GM21447 (cell line): ENCODE data around the gene EGLN2.
"Not testable (repeated sequence)": the region's sequence is repeated elsewhere in the genome, so short reads cannot be mapped to it uniquely, and the experiment has no call there.

Experiments used
- ATAC-seq: cut with Tn5 transposase; IDR thresholded peaks from one replicate; pipeline ENCODE4 v1.9.1; 2021; ENCODE audit not compliant: unreplicated experiment

The EGLN2 gene

GRCh38 chr19:40815223-40815622, 16.2 kb downstream of the EGLN2 start:
- no peak for ATAC-seq

- ATAC-seq: peak; percentile 80
These were observed 19.7 kb downstream of the EGLN2 start for GRCh38 chr19:40818480-40819399.

- not testable (repeated sequence) for ATAC-seq
These were observed 20.7 kb downstream of the EGLN2 start for GRCh38 chr19:40819479-40820234.

GRCh38 chr19:40822161-40822560, 23.2 kb downstream of the EGLN2 start:
- ATAC-seq: no peak

GRCh38 chr19:40822704-40823553, 23.9 kb downstream of the EGLN2 start:
- ATAC-seq: not testable (repeated sequence)

DNA sequence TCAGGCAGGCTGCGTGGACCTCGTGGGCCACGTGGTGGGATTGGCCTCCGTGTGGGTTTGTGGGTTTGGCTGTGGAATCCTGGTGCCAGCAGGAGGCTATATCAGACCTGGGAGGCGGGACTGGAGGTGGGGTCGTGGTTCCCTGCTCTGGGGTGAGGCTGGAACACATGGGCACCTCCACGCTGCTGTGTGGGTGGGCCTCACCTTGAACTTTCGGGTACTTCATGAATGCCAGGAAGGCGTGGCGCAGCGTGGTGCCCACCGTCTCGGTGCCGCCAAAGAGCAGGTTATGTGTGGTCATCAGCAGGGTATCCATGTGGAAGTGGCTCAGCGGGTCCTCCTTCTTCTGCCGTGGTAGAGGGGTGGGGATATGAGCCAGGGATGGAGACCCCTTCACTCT, 25.9 kb downstream of the EGLN2 start:
- ATAC-seq: not testable (repeated sequence)

DNA sequence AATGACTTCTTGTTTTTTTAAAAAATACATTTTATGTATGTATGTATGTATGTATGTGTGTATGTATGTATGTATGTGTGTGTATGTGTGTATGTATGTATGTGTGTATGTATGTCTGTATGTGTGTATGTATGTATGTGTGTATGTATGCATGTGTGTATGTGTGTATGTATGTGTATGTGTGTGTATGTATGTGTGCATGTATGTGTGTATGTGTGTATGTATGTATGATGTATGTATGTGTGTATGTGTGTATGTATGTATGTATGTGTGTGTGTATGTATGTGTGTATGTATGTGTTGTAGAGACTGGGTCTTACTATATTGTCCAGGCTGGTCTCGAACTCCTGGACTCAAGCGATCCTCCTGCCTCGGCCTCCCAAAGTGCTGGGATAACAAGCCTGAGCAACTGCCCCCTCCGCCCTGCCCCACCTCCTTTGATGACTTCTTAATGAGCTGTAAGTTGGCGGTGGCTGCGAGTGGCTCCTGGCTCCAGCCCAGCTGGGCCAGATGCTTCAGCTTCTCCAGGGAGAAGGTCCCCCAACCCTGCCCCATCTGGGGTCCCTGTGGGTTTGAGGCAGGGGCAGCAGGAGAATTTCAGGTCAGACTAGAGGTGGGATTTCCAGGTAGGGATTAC, 26.6 kb downstream of the EGLN2 start:
- not testable (repeated sequence) for ATAC-seq

DNA sequence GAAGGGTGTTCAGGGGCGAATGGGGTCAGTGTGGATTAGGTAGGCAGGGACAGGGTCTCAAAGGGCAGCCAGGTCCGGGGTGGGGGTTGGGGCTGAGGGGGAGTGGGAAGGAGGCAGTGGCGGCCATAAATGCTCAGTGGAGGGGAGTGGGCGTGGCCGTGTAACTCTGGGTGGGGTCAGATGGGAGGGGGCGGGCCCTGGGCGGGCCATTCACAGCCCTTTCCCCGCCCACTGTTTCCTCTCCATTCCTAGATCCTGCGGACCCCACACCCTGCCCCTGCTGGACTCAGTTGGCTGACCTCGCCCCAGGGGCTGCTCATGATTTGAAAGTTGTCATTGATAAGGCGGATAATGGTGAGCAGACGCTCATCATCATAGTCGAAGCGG, 27.3 kb downstream of the EGLN2 start:
- not testable (repeated sequence) for ATAC-seq

DNA sequence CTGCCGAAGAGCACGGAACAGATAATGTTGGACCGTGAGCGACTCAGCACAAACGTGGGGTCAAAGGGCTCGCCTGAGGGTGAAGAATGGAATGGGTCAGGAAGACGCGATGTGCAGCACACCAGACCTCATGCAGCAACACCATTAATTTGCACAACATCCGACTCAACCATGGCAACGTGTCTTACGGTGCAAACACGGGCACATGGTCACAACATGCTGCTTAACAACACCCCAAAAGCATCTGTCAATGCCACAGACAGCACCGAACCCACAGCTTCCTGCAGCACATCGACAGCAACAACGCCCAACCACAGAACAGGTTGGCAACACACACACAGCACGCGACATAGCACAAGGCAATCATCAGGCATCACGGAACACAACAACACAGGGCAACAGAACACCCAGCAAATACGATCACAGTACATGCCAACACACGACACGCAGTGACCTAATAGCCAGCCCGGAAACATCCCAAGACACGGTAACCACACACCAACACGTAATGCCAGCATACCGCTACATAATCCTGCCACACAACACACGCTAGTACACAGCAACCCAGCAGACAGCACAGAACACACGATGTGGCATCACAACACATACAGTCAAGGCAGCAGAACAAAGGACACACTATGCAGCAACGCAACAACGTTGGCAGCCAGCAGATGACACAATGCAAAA, 27.9 kb downstream of the EGLN2 start:
- ATAC-seq: not testable (repeated sequence)

DNA sequence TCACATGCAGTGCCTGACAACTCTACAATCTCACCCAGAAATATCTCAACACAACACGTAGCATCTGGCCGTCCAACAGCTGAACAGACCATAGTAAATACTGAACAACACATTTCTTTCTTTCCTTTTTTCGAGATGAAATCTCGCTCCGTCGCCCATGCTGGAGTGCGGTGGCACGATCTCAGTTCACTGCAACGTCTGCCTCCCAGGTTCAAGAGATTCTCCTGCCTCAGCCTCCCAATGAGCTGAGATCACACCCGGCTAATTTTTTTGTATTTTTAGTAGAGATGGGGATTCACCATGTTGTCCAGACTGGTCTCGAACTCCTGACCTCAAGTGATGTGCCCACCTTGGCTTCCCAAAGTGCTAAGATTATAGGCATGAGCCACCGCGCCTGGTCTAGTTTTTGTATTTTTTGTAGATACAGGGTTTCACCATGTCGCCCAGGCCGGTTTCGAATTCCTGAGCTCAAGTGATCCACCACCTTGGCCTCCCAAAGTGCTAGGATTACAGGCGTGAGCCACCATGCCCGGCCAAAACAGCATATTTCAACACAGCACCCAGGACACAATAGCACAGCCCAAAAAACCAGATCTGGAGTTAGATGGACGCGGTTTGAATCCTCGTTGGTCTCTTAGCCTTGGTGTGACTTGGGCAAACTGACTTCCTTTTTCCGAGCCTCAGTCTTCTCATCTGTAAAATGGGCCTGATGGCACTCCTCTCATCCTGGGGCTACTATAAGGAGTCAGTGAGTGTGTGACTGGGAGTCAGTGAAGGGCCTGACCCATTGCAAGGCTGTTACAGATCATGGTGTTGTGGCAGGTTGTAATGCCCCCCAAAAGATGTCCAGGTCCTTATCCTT, 28.6 kb downstream of the EGLN2 start:
- ATAC-seq: no peak

DNA sequence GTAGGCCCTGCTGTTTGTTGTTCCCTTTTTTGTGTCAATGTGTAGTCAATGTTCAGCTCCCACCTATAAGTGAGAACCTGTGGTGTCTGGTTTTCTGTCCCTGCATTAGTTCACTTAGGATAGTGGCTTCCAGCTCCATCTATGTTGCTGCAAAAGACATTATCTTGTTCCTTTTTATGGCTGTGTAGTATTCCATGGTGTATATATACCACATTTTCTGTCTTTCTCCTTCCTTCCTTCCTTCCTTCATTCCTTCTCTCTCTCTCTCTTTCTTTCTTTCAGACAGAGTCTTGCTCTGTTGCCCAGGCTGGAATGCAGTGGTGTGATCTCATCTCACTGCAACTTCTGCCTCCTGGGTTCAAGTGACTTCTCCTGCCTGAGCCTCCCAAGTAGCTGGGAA, 30.2 kb downstream of the EGLN2 start:
- ATAC-seq: no peak

DNA sequence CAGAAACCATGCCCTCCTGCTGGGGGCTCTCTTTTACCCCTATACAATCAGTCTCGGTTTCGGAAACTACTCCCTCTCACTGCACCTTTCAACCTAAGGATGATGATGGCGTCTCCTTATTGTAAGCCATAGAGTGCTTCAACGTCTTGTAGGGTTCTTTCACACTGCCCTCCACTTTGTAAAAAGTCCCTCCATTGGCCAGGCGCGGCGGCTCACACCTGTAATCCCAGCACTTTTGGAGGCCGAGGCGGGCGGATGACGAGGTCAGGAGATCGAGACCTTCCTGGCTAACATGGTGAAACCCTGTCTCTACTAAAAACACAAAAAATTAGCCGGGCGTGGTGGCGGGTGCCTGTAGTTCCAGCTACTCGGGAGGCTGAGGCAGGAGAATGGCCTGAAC, 31.8 kb downstream of the EGLN2 start:
- ATAC-seq: not testable (repeated sequence)

GRCh38 chr19:40831502-40832430, 32.8 kb downstream of the EGLN2 start:
- ATAC-seq: no peak

- not testable (repeated sequence) for ATAC-seq
These were observed 33.4 kb downstream of the EGLN2 start for GRCh38 chr19:40832431-40832790.

DNA sequence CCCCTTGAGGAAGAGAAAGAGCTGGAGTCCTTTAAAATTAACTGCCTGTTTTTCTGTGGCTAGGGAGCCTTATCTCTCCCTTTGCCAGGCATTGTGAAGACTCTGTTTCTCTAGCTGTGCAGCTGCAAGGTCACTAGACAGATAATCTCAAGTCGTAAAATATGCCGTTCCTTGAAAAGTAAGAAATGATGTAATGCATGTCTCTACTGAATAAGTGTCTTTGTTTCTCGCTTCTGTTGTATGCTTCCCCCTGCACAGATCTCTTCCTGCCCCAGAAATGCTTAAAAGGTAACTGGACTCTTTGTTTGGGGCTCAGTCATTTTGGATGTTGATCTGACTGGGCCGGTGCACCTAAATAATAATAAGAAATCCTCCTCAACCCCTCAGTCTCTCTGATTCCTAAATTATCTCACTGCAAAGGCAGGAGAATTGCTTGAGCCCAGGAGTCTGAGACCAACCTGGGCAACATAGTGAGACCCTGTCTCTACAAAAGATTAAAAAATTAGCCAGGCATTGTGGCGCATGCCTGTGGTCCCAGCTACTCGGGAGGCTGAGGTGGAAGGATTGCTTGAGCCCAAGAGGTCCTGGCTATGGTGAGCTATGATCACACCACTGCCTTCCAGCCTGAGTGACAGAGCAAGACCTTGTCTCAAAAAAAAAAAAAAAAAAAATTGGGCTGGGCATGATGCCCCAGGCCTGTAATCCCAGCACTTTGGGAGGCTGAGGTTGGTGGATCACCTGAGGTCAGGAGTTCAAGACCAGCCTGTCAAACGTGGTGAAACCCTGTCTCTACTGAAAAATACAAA, 34.9 kb downstream of the EGLN2 start:
- not testable (repeated sequence) for ATAC-seq

GRCh38 chr19:40836754-40837429, 37.9 kb downstream of the EGLN2 start:
- no peak for ATAC-seq

- not testable (repeated sequence) for ATAC-seq
These were observed 39.5 kb downstream of the EGLN2 start for GRCh38 chr19:40838477-40838876.
